ENCODE data around the gene MCRS1.
"Not testable (repeated sequence)": the region's sequence is repeated elsewhere in the genome, so short reads cannot be mapped to it uniquely, and the experiment has no call there.

The MCRS1 gene

GRCh38 chr12:49512546-49512945, 55.4 kb downstream of the MCRS1 start:
- DNase-seq: no peak

- no peak for DNase-seq
Measured at GRCh38 chr12:49511410-49511809, 56.5 kb downstream of the MCRS1 start.

- DNase-seq: not testable (repeated sequence)
Measured at GRCh38 chr12:49509681-49510080, 58.3 kb downstream of the MCRS1 start.
